ENCODE results near the gene ANO9.

ANO9 gene

DNA sequence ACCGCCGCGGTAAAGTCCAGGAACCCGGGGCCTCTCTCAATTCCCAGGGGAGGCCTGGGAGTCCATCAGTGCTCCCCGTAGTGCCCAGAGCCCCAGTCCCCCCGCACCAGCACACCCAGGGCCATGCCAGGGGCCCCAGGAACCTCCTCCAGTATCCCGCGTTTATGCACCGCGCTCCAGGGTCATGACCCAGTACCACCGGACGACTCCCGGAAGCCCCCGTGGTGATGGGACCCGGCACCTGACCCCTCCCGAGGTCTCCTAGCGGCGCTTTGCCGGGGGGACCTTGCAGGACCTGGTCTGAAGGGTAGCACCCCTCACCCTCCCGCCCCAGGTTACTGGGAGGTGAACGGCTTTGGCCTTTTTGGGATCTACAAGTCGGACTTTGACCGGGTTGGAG lies 61.3 kb downstream of the ANO9 start:
- no peak for DNase-seq

DNA sequence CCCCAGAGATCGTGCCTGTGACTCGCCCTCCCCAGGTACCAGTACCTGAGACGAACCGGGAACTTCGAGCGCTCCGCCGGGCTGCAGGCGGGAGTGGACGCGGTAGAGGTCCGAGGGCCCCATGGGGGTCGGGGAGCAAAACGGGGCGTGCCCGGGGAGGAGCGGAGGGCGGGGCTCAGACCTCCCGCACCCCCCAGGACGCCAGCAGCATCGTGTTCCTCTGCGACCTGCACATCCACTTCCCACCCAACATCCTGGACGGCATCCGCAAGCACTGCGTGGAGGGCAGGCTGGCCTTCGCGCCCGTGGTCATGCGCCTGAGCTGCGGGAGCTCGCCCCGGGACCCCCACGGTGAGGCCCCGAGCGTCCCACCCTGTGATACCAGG lies 61.7 kb downstream of the ANO9 start:
- no peak for DNase-seq

DNA sequence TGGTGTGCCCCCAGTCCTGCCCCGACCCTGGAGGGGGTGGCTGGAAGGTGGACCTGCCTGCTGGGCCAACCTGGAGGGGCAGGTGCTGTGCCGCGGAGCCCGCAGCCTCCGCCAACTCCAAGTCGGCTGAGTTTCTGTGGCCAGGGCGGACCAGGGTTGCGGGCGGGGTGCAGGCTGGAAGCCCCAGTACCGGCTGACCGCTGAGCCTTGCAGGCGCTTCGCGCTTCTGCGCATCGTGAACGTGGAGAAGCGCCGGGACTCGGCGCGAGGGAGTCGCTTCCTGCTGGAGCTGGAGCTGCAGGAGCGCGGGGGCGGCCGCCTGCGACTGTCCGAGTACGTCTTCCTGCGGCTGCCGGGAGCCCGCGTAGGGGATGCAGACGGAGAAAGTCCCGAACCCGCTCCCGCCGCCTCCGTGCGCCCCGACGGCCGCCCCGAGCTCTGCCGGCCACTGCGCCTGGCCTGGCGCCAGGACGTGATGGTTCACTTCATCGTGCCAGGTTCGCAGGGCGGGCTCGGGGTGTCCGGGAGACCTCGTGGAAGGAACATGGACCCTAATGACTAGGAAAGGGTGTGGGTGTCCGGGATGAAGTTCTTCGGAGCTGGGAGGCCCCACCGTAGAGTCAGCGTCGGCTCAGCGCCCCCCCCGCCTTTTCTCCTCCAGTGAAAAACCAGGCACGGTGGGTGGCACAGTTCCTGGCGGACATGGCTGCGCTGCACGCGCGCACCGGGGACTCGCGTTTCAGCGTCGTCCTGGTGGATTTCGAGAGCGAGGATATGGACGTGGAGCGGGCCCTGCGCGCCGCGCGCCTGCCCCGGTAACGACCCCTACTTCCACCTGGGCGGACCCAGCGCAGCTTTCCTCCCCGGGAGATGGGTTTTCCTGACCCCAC lies 62.4 kb downstream of the ANO9 start:
- DNase-seq = no peak

- no peak for DNase-seq
Measured at GRCh38 chr11:377883-378500, 63.8 kb downstream of the ANO9 start.

GRCh38 chr11:377174-377865 lies 64.5 kb downstream of the ANO9 start:
- DNase-seq = no peak

GRCh38 chr11:376531-377173 lies 65.2 kb downstream of the ANO9 start:
- no peak for DNase-seq

DNA sequence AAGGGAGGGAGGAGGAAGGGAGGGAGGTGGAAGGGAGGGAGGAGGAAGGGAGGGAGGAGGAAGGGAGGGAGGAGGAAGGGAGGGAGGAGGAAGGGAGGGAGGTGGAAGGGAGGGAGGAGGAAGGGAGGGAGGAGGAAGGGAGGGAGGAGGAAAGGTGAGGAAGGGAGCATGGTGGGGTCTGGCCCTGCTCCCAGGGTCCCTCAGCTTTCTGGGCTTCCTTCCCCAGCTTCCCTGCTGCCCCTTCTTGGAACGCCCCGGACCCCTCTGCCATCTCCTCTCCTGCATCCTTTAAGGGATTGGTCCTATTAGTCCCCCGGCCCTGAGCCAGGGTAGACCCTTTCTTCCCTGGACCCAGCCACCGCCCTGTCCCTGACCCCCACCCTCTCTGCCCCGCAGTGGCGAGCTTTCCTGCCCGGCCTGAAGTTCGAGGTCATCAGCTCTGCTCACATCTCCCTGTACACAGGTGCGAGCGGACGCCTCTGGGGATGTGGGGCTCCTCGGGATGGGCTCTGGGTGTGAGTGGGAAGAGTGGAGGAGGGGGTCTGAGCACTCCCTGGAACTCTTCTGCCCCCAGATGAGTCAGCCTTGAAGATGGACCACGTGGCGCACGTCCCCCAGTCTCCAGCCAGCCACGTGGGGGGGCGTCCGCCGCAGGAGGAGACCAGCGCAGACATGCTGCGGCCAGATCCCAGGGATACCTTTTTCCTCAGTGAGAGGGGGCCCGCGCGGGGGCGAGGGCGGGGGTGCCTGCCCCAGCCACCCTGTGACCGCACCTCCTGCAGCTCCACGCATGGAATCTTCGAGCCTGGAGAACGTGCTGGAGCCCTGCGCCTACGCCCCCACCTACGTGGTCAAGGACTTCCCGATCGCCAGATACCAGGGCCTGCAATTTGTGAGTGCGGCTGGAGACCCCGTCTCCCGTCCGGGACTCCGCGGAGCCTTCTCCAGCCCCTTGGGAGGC lies 66.5 kb downstream of the ANO9 start:
- no peak for DNase-seq

- DNase-seq = no peak
Measured at GRCh38 chr11:373716-374551, 67.9 kb downstream of the ANO9 start.

GRCh38 chr11:372809-373715 lies 68.7 kb downstream of the ANO9 start:
- DNase-seq = no peak

DNA sequence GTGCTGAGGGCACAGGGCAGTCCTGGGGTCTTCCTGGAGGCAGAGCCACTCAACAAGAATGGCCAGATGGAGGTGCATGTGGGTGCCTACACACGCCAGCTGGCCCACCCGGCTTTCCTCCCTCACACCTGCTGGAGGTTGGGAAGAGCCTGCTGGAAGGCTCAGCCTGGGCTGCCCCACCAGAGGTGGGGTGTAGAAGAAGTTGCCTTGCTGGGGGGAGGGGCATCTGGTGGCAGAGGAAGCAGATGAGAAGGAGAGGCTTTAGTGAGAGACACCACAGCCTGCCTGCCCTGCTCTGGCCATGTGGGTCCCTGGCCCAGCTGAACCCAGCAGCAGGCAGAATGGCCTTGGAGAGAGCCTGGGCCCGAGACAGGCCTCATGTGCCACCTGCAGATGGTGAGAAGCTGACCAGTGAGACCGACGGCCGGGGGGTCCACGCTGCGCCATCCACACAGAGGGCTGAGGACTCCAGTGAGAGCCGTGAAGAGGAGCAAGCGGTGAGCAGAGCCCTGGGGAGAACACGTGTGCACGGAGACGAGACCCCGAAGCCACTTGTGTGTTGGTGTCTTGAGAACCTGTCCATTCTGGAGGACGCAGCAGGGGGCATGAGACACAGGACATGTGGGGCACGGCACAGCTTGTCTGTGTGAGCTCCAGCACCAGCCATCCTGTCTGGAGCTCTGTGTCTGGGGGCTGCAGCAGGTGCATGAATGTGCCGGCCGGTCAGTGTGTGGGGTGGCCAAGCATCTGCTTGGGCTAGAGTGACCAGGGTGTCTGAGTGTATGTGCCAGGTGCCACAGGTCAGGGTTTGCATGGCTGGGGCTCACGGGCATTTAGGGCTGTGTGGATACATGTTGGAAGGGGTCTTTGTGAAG lies 69.9 kb downstream of the ANO9 start:
- DNase-seq = no peak

GRCh38 chr11:371051-371450 lies 70.8 kb downstream of the ANO9 start:
- DNase-seq = peak in 1 of 5 donors; percentile 10

DNA sequence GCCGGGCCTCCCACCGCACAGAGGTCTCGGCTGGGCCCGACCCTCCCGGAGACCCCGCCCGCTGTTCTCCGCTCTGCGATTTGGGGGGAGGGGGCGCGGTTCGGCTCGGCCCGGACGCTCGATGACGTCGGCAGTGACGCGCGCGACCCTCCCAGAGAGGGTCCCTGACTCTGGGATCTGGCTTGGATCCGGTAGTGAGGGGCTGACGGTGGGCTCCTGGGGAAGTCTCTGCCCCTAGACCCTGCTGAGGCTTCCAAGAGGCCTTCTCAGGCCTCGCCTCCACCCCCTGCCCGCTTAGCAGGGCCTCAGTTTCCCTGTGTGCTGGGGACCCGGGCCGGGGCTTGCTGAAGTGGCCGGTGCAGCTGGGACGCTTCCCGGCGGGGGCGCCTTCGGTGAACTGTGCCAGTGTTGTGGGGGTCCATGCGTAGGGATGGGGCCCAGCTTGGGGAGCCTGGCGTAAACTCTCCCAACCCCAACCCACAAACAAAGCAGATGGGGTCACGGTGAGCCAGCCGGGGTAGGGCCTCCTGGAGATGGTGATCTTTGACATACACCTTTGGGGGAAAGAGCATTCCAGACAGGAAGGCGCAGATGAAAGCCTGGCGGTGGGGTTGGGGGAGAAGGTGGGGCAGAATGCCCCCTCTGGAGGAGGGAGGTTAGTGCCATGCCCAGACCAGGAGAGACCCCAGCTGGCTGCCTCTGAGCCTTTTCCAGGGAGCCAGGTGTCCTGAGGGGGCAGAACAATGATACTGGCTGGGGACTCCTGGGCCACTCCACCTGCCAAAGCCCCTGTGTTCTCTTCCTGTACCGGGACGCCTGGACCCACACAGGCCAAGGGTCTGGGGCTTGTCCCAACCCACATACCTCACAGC lies 71.5 kb downstream of the ANO9 start:
- no peak for DNase-seq

- peak in 1 of 5 donors; percentile 35 for DNase-seq
Measured at GRCh38 chr11:369336-370018, 72.3 kb downstream of the ANO9 start, which contains the start of gene B4GALNT4. Gene B4GALNT4, plus strand, starts transcription at chr11:369499. Its CDS starts 305 bp downstream, at chr11:369804.

GRCh38 chr11:368414-369335 lies 73.1 kb downstream of the ANO9 start:
- DNase-seq = no peak

- DNase-seq = no peak
Measured at GRCh38 chr11:367956-368413, 73.8 kb downstream of the ANO9 start.
